WTC11 (cell line): Measurements from ENCODE around the gene GLOD4. TPM values are rescaled to one million over a fixed set of nuclear protein-coding genes. Genes with fewer than 3 reads are reported as not detected.

Source experiments
- ATAC-seq: fragments of 200-7000 bp; cut with Tn5 transposase; 2 replicates; pipeline ENCODE4 v1.10.0; 2021; ENCODE audit warnings: mild to moderate bottlenecking, moderate library complexity
- CTCF ChIA-PET: fragments of 300-600 bp; sonication (Branson Sonifier 250); formaldehyde crosslinking; loops from one replicate; lab custom pipeline; 2021; ENCODE audit warnings: antibody characterized with exemption; lab: Charles Lee
- POLR2A ChIA-PET: fragments of 350-600 bp; sonication (Branson Sonifier 250); formaldehyde crosslinking; loops from one replicate; lab custom pipeline; 2021; ENCODE audit warnings: antibody characterized with exemption; lab: Charles Lee
- DNase-seq: peaks from one replicate; pipeline ENCODE4 v3.0.0; 2021; ENCODE audit warnings: low spot score
- H3K27ac Mint-ChIP-seq: 2 replicates; pipeline ENCODE4 v1.8.0; 2021; ENCODE audit warnings: mixed read lengths
- H3K27me3 Mint-ChIP-seq: 2 replicates; pipeline ENCODE4 v1.8.0; 2021; ENCODE audit warnings: low read depth, mild to moderate bottlenecking, moderate library complexity, mixed read lengths
- H3K36me3 Mint-ChIP-seq: 2 replicates; pipeline ENCODE4 v1.8.0; 2021; ENCODE audit warnings: mixed read lengths
- H3K4me1 Mint-ChIP-seq: 2 replicates; pipeline ENCODE4 v1.8.0; 2022; ENCODE audit warnings: mixed read lengths
- H3K4me3 Mint-ChIP-seq: 2 replicates; pipeline ENCODE4 v1.8.0; 2021; ENCODE audit warnings: mild to moderate bottlenecking, moderate library complexity, mixed read lengths
- H3K9me3 Mint-ChIP-seq: 2 replicates; pipeline ENCODE4 v1.8.0; 2021; ENCODE audit warnings: mixed read lengths
- CBFB ChIP-seq: sonication (generic); formaldehyde crosslinking; IDR thresholded peaks from 2 replicates; pipeline ENCODE4 v1.8.1; 2022; ENCODE audit warnings: mild to moderate bottlenecking, low read depth, missing genetic modification reagents
- CREM ChIP-seq: sonication (generic); formaldehyde crosslinking; IDR thresholded peaks from 2 replicates; pipeline ENCODE4 v1.8.1; 2022; ENCODE audit warnings: mild to moderate bottlenecking, missing genetic modification reagents, moderate library complexity
- GRHL2 ChIP-seq: fragments of 250-450 bp; sonication (Bioruptor Pico); IDR thresholded peaks from 2 replicates; pipeline ENCODE4 v1.8.0; 2022; ENCODE audit warnings: mild to moderate bottlenecking, moderate library complexity; ENCODE audit not compliant: insufficient replicate concordance, severe bottlenecking
- HMGA2 ChIP-seq: fragments of 250-450 bp; sonication (Bioruptor Pico); IDR thresholded peaks from 2 replicates; pipeline ENCODE4 v1.4.0; 2021; ENCODE audit warnings: mild to moderate bottlenecking, moderate library complexity
- IRF2 ChIP-seq: sonication (generic); formaldehyde crosslinking; IDR thresholded peaks from 2 replicates; pipeline ENCODE4 v1.8.0; 2022; ENCODE audit warnings: low read depth, missing genetic modification reagents, borderline replicate concordance
- MYBL2 ChIP-seq: sonication (generic); formaldehyde crosslinking; IDR thresholded peaks from 2 replicates; pipeline ENCODE4 v1.8.1; 2023; ENCODE audit warnings: mild to moderate bottlenecking, moderate library complexity, missing genetic modification reagents
- NFE2L1 ChIP-seq: sonication (generic); formaldehyde crosslinking; IDR thresholded peaks from 2 replicates; pipeline ENCODE4 v1.8.1; 2023; ENCODE audit warnings: missing genetic modification reagents
- OVOL2 ChIP-seq: fragments of 250-450 bp; sonication (Bioruptor Pico); IDR thresholded peaks from 2 replicates; pipeline ENCODE4 v1.9.0; 2021; ENCODE audit warnings: mild to moderate bottlenecking, borderline replicate concordance
- SP1 ChIP-seq: sonication (generic); formaldehyde crosslinking; conservative IDR thresholded peaks from 2 replicates; pipeline ENCODE4 v1.8.1; 2022; ENCODE audit warnings: missing genetic modification reagents
- ZNF416 ChIP-seq: fragments of 250-450 bp; sonication (Bioruptor Pico); IDR thresholded peaks from 2 replicates; pipeline ENCODE4 v1.9.0; 2021; ENCODE audit warnings: mild to moderate bottlenecking, inconsistent platforms
- total RNA-seq: library from RNA; stranded (reverse); gene quantifications from 3 replicates; pipeline ENCODE4 v1.2.3, GENCODE V29; 2021
- TF ChIP-seq, protein P1 (sequence below): fragments of 200-600 bp; IDR thresholded peaks from 2 replicates; pipeline ENCODE4 v1.8.0; 2022; ENCODE audit warnings: antibody characterized with exemption
- TF ChIP-seq, protein P2 (sequence below): fragments of 250-450 bp; sonication (Bioruptor Pico); IDR thresholded peaks from 2 replicates; pipeline ENCODE4 v1.8.0; 2021; ENCODE audit warnings: mild to moderate bottlenecking
- TF ChIP-seq, protein P3 (sequence below): sonication (generic); formaldehyde crosslinking; IDR thresholded peaks from 2 replicates; pipeline ENCODE4 v1.8.1; 2023; ENCODE audit warnings: mild to moderate bottlenecking, moderate library complexity, missing genetic modification reagents
- TF ChIP-seq, protein P4 (sequence below): sonication (generic); formaldehyde crosslinking; conservative IDR thresholded peaks from 2 replicates; pipeline ENCODE4 v1.8.1; 2022; ENCODE audit warnings: mild to moderate bottlenecking, missing genetic modification reagents
- TF ChIP-seq, protein P5 (sequence below): fragments of 250-450 bp; sonication (Bioruptor Pico); IDR thresholded peaks from 2 replicates; pipeline ENCODE4 v1.9.0; 2021; ENCODE audit warnings: moderate library complexity, mild to moderate bottlenecking, inconsistent platforms, borderline replicate concordance
- TF ChIP-seq, protein P6 (sequence below): fragments of 250-450 bp; sonication (Bioruptor Pico); IDR thresholded peaks from 2 replicates; pipeline ENCODE4 v1.9.0; 2021; ENCODE audit warnings: mild to moderate bottlenecking, borderline replicate concordance

Gene GLOD4
- total RNA-seq, 1 experiment from 2014 or later = 69.0 TPM

DNA sequence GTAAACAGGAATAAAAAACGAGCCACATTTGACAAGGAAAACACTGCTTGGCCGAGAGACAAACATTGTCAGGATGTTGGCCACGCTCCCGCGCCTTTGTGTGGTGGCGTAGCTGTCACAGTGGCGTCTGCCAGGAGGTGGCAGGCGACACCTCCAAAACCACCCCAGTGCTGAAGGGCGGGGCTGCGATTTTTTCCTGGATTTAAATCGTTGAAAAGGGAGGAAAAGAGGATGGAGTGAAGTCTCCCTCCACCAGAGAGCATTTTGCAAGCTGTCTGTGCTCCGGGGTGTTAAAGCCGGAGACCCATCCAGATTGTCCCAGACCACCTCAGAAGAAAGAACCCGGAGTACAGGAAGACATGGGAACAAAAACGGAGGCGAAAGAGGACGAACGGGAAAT is 12.8 kb upstream of the GLOD4 start (continued):
- TF ChIP-seq, protein P1, sequence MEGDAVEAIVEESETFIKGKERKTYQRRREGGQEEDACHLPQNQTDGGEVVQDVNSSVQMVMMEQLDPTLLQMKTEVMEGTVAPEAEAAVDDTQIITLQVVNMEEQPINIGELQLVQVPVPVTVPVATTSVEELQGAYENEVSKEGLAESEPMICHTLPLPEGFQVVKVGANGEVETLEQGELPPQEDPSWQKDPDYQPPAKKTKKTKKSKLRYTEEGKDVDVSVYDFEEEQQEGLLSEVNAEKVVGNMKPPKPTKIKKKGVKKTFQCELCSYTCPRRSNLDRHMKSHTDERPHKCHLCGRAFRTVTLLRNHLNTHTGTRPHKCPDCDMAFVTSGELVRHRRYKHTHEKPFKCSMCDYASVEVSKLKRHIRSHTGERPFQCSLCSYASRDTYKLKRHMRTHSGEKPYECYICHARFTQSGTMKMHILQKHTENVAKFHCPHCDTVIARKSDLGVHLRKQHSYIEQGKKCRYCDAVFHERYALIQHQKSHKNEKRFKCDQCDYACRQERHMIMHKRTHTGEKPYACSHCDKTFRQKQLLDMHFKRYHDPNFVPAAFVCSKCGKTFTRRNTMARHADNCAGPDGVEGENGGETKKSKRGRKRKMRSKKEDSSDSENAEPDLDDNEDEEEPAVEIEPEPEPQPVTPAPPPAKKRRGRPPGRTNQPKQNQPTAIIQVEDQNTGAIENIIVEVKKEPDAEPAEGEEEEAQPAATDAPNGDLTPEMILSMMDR = peak; percentile 50
- TF ChIP-seq, protein P2, sequence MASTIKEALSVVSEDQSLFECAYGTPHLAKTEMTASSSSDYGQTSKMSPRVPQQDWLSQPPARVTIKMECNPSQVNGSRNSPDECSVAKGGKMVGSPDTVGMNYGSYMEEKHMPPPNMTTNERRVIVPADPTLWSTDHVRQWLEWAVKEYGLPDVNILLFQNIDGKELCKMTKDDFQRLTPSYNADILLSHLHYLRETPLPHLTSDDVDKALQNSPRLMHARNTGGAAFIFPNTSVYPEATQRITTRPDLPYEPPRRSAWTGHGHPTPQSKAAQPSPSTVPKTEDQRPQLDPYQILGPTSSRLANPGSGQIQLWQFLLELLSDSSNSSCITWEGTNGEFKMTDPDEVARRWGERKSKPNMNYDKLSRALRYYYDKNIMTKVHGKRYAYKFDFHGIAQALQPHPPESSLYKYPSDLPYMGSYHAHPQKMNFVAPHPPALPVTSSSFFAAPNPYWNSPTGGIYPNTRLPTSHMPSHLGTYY = no peak
- TF ChIP-seq IRF2 (CRISPR knock-in tag) (no peak), GRHL2 (CRISPR knock-in tag) (no peak), CBFB (CRISPR knock-in tag) (no peak), ZNF416 (CRISPR knock-in tag) (no peak), NFE2L1 (no peak)
- TF ChIP-seq, protein P3, sequence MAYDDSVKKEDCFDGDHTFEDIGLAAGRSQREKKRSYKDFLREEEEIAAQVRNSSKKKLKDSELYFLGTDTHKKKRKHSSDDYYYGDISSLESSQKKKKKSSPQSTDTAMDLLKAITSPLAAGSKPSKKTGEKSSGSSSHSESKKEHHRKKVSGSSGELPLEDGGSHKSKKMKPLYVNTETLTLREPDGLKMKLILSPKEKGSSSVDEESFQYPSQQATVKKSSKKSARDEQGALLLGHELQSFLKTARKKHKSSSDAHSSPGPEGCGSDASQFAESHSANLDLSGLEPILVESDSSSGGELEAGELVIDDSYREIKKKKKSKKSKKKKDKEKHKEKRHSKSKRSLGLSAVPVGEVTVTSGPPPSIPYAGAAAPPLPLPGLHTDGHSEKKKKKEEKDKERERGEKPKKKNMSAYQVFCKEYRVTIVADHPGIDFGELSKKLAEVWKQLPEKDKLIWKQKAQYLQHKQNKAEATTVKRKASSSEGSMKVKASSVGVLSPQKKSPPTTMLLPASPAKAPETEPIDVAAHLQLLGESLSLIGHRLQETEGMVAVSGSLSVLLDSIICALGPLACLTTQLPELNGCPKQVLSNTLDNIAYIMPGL (CRISPR knock-in tag) = no peak
- TF ChIP-seq, protein P4, sequence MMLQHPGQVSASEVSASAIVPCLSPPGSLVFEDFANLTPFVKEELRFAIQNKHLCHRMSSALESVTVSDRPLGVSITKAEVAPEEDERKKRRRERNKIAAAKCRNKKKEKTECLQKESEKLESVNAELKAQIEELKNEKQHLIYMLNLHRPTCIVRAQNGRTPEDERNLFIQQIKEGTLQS (CRISPR knock-in tag) = no peak
- TF ChIP-seq, protein P5, sequence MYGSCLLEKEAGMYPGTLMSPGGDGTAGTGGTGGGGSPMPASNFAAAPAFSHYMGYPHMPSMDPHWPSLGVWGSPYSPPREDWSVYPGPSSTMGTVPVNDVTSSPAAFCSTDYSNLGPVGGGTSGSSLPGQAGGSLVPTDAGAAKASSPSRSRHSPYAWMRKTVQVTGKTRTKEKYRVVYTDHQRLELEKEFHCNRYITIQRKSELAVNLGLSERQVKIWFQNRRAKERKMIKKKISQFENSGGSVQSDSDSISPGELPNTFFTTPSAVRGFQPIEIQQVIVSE = no peak

DNA sequence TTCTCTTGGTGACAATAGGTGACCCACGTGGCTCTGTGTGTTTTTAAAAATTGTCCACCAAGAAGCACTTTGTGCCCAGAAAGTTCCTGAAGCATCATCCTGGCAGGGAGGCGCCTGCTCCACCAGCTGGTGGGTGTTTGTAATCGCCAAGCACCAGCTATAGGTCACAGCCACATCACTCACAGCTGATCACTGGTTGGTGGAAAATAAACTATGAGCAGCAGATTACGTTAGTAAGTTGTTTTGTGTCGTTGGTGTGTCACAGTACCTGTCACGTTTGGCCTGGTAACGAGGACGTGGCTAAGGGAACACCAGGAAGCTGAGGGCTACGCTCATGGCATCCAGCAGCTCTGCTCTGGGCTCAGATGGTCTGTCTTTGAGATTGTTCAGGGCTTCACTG is 10.2 kb upstream of the GLOD4 start:
- DNase-seq = no peak
- Mint-ChIP-seq H3K27me3 (no peaks in the 10 kb centered on the region), H3K4me3 (no peak overlapping the region), H3K36me3 (peaks cover 43% of the 10 kb centered on the region), H3K4me1 (peaks cover 15% of the 10 kb centered on the region), H3K9me3 (no peaks in the 10 kb centered on the region), H3K27ac (peak overlapping the region; percentile 74)
- TF ChIP-seq OVOL2 (CRISPR knock-in tag) (no peak), MYBL2 (CRISPR knock-in tag) (no peak), NFE2L1 (no peak), CBFB (CRISPR knock-in tag) (no peak), SP1 (CRISPR knock-in tag) (no peak), HMGA2 (CRISPR knock-in tag) (no peak), CREM (CRISPR knock-in tag) (no peak)
- TF ChIP-seq, protein P6, sequence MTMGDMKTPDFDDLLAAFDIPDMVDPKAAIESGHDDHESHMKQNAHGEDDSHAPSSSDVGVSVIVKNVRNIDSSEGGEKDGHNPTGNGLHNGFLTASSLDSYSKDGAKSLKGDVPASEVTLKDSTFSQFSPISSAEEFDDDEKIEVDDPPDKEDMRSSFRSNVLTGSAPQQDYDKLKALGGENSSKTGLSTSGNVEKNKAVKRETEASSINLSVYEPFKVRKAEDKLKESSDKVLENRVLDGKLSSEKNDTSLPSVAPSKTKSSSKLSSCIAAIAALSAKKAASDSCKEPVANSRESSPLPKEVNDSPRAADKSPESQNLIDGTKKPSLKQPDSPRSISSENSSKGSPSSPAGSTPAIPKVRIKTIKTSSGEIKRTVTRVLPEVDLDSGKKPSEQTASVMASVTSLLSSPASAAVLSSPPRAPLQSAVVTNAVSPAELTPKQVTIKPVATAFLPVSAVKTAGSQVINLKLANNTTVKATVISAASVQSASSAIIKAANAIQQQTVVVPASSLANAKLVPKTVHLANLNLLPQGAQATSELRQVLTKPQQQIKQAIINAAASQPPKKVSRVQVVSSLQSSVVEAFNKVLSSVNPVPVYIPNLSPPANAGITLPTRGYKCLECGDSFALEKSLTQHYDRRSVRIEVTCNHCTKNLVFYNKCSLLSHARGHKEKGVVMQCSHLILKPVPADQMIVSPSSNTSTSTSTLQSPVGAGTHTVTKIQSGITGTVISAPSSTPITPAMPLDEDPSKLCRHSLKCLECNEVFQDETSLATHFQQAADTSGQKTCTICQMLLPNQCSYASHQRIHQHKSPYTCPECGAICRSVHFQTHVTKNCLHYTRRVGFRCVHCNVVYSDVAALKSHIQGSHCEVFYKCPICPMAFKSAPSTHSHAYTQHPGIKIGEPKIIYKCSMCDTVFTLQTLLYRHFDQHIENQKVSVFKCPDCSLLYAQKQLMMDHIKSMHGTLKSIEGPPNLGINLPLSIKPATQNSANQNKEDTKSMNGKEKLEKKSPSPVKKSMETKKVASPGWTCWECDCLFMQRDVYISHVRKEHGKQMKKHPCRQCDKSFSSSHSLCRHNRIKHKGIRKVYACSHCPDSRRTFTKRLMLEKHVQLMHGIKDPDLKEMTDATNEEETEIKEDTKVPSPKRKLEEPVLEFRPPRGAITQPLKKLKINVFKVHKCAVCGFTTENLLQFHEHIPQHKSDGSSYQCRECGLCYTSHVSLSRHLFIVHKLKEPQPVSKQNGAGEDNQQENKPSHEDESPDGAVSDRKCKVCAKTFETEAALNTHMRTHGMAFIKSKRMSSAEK (CRISPR knock-in tag) = no peak
- ChIA-PET CTCF (interaction anchor here (0.6 to 10.3 kb wide), 5 partner anchors 10 to 264 kb away, joined by 3 to 190 read pairs (median 3); partner anchors contain the start of genes GLOD4, MRM3, NXN and TIMM22), POLR2A (no interaction called here)
- no peak for ATAC-seq
